KG1 (cell line): ENCODE data around the gene LRRC8C.
A peak's percentile ranks its signal among the peaks of the same experiment; 100 is the strongest.
"Not testable (repeated sequence)": the region's sequence is repeated elsewhere in the genome, so short reads cannot be mapped to it uniquely, and the experiment has no call there.

Experiments used
- DNase-seq: peaks from one replicate; lab custom pipeline; 2025; lab: John Stamatoyannopoulos, UW

Gene LRRC8C

DNA sequence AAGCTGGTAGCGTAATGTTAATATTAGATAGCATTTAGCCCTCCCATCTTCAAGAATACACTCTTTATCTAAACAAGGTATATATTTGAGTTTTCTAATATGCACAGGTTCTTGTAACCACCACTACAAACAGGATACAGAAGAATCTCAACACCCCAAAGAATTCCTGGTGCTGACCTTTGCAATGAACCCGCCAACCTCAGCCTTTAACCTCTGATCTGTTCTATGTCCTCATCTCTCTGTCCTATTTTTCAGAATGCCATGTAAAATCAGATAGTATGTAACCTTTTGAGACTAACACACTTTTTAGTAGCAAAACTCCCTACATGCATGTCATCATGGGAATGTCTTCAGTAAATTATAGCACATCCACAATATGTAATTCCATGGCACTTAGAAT lies 71.1 kb downstream of the LRRC8C start:
- no peak for DNase-seq

DNA sequence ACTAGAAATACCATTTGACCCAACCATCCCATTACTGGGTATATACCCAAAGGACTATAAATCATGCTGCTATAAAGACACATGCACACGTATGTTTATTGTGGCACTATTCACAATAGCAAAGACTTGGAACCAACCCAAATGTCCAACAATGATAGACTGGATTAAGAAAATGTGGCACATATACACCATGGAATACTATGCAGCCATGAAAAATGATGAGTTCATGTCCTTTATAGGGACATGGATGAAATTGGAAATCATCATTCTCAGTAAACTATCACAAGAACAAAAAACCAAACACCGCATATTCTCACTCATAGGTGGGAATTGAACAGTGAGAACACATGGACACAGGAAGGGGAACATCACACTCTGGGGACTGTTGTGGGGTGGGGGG lies 72.0 kb downstream of the LRRC8C start:
- DNase-seq = not testable (repeated sequence)

DNA sequence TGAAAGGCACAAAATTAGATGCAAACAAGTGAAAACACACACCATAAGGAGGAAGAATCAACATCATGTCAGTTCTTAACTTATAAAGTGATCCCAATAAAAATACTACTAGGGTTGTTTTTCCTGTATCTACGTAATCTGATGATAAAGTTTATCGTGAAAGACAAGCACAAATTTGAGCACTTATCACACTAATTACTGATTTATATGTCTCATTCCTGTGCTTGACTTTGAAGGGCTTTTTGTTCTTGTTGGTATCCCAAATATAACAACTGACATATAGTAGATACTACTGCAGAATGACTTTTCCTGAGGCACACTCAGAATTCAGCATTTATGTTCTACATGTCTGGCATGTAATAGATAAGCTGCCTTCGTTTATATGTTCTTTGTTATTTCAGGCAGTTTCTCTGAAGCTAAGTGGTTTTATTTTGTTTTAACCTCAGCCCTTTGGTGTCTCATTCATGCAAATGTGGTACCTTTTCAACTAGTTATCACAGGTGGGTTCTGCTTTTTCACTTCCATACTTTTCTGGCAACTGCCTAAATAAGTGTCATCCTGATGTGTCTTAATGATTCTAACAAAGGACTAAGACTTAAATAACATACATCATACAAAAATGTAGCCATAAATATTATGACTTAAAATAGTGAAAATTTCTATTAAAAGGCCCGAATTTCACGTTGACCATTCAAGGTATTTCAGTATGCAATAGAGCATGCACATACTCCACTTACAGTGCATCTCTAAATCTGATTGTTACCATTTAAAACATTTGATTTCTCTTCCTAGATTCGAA lies 73.2 kb downstream of the LRRC8C start:
- DNase-seq = no peak

DNA sequence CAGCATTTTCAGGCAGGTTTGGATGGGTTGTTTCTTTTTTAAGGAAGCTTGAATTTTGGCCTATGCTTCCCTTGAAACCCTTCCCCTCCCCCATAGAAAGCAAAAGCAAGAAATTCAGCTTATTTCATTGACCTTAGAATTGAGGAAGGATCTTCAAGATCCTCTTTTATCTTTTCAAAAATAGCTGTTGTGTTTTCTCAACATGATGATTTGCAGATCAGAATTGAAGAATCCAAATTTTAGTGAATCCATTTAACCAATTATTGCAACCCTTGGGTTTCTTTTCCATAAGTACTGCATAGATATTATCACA lies 73.7 kb downstream of the LRRC8C start:
- peak; percentile 48 for DNase-seq

- no peak for DNase-seq
Measured at GRCh38 chr1:89708751-89709375, 75.9 kb downstream of the LRRC8C start.

GRCh38 chr1:89710498-89711139 lies 77.7 kb downstream of the LRRC8C start:
- DNase-seq = no peak

- no peak for DNase-seq
Measured at GRCh38 chr1:89711140-89711778, 78.3 kb downstream of the LRRC8C start.

GRCh38 chr1:89712420-89712819 lies 79.5 kb downstream of the LRRC8C start:
- DNase-seq = no peak

DNA sequence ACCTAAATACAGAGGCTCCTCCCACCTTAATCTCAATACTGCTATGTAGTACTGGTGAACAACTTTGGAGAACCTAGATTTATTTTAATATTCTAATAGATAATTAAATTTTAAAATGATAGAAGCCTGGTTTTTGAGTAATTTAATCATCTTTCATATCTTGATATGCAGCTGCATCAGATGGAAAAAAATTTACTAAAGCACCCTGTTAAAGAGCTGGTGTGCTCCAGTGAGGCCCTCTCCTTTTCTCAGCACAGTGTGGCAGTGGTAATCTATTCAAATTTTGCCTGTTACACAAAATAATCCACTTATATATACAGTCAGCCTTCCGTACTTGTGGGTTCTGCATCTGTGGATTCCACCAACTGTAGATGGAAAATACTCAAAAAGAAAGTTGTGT lies 82.8 kb downstream of the LRRC8C start:
- DNase-seq = no peak

- DNase-seq = peak; percentile 23
Measured at GRCh38 chr1:89719502-89720306, 86.8 kb downstream of the LRRC8C start.

DNA sequence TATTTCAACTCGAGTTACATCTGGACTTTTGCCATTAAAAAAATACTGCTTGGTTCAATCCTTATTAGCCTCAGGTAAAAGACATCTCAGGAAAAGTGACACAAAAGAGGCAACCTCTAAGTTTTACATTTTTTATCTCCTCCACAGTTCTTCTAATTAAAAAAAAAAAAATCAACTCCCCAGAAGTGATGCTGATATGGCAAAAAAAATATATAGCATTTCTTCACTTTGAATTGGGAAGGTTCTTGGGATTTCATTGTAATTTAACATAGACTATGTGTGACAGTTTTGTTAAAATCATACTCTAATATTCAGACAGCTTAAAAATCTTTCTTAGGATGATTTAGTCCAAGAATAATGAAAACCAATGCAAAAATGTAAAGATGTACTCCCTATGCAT lies 87.9 kb downstream of the LRRC8C start:
- DNase-seq = no peak

DNA sequence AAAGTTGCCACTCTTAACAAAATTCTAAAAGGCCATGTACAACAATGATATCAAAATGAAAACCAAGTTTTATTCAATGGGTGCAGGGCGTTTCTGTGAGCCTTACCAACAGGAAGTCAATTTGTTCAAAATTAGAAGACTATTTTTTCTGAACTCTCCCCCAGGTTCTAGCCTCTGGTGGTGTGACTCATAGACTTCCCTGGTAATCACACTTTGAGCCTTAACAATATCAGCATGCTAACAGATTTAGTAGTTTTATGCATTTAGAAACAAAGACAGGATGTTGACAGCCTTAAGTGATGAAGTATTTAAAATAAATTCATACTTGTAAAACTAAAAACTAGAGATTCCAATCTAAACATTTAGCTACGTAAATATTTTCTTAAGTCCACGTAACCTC lies 88.4 kb downstream of the LRRC8C start:
- no peak for DNase-seq

- DNase-seq = no peak
Measured at GRCh38 chr1:89723144-89723543, 90.2 kb downstream of the LRRC8C start.

- DNase-seq = no peak
Measured at GRCh38 chr1:89723863-89724262, 90.9 kb downstream of the LRRC8C start.

GRCh38 chr1:89724369-89725010 lies 91.6 kb downstream of the LRRC8C start:
- DNase-seq = no peak

DNA sequence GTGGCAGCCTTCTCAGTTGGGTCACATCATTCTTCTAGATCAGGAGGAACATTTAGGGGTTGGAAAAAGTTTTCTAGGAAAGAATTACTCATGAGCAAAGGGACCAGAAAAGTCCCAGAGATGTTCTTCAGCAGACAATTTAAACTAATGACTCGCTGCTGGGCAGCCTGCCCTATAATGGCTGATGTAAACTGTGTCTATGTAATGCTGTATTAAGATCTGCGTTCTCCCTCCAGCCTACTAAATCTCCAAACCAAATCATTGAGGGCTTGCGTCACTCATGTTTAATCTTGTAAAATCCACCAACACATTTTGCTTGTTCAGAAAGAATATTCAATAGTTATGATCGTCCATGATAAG lies 92.1 kb downstream of the LRRC8C start:
- DNase-seq = no peak

DNA sequence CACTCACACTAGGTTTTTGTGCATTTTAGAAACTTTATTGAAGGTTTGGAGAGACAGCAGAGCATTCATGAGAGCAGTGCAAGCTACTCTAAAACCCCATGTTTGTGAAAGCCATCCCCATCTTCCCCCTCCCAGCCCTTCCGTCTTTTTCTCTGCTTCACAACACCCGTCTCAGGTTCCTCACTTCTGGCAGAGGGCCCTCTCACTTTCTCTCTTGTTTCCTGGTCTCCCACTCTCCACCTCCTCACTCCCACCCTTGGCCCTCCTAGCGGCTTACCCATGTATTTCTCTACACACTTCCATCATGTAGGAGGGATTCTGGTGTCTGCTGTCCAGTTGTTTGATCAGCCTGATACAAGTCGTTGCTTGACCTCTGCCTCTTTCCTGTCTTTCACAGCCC lies 92.7 kb downstream of the LRRC8C start:
- no peak for DNase-seq

GRCh38 chr1:89727517-89728312 lies 94.8 kb downstream of the LRRC8C start:
- DNase-seq = no peak

- DNase-seq = no peak
Measured at GRCh38 chr1:89728381-89728780, 95.5 kb downstream of the LRRC8C start.

- no peak for DNase-seq
Measured at GRCh38 chr1:89732206-89732605, 99.3 kb downstream of the LRRC8C start.
